KMS-11 (cell line): ENCODE measurements around the gene OTOS.

Experiments
- H2AFZ ChIP-seq: fragments of 200-600 bp; sonication (generic); 2 replicates; pipeline ENCODE4 v1.6.1; 2016; ENCODE audit warnings: antibody characterized with exemption, mixed run types, low read depth
- H3K27ac ChIP-seq: fragments of 200-600 bp; sonication (generic); 2 replicates; pipeline ENCODE4 v1.6.1; 2016; ENCODE audit warnings: mild to moderate bottlenecking, mixed run types
- H3K27me3 ChIP-seq: fragments of 200-600 bp; sonication (generic); 2 replicates; pipeline ENCODE4 v1.6.1; 2017; ENCODE audit warnings: mild to moderate bottlenecking, low read depth, mixed run types, moderate library complexity; ENCODE audit not compliant: insufficient read depth
- H3K36me3 ChIP-seq: fragments of 200-600 bp; sonication (generic); 2 replicates; pipeline ENCODE4 v1.6.1; 2017; ENCODE audit warnings: mild to moderate bottlenecking, mixed run types; ENCODE audit not compliant: insufficient read depth
- H3K4me1 ChIP-seq: fragments of 200-600 bp; sonication (generic); 2 replicates; pipeline ENCODE4 v1.6.1; 2016; ENCODE audit warnings: mild to moderate bottlenecking, low read depth, mixed run types; ENCODE audit not compliant: poor library complexity, severe bottlenecking
- H3K4me2 ChIP-seq: fragments of 200-600 bp; sonication (generic); 2 replicates; pipeline ENCODE4 v1.7.0; 2016; ENCODE audit warnings: mild to moderate bottlenecking, mixed run types
- H3K4me3 ChIP-seq: fragments of 200-600 bp; sonication (generic); IDR thresholded peaks from 2 replicates; pipeline ENCODE4 v1.6.1; 2017; ENCODE audit warnings: low read depth, low read length, mixed read lengths; ENCODE audit not compliant: insufficient read depth
- H3K79me2 ChIP-seq: fragments of 200-600 bp; sonication (generic); 2 replicates; pipeline ENCODE4 v1.6.1; 2016; ENCODE audit warnings: low read depth, mixed run types; ENCODE audit not compliant: insufficient read depth
- H3K9ac ChIP-seq: fragments of 200-600 bp; sonication (generic); 2 replicates; pipeline ENCODE4 v1.6.1; 2016; ENCODE audit warnings: mild to moderate bottlenecking, mixed run types
- H4K20me1 ChIP-seq: fragments of 200-600 bp; sonication (generic); 2 replicates; pipeline ENCODE4 v1.6.1; 2016; ENCODE audit warnings: mild to moderate bottlenecking, mixed run types; ENCODE audit not compliant: insufficient read depth
- TF ChIP-seq, protein P1 (sequence below): fragments of 200-600 bp; sonication (generic); conservative IDR thresholded peaks from 2 replicates; pipeline ENCODE4 v1.6.1; 2017; ENCODE audit warnings: low read depth, mild to moderate bottlenecking, antibody characterized with exemption, low read length, moderate library complexity, mixed read lengths

OTOS gene

GRCh38 chr2:240162032-240162431 lies 21.6 kb upstream of the OTOS start:
- H3K4me1 ChIP-seq: no peaks in the 10 kb centered on the region
- no peak overlapping the region for H3K4me3 ChIP-seq
- no peaks in the 10 kb centered on the region; the same call in 1 of the 2 replicates for H3K27me3 ChIP-seq
- H3K79me2 ChIP-seq: no peaks in the 10 kb centered on the region
- H3K4me2 ChIP-seq: no peak overlapping the region
- TF ChIP-seq, protein P1, sequence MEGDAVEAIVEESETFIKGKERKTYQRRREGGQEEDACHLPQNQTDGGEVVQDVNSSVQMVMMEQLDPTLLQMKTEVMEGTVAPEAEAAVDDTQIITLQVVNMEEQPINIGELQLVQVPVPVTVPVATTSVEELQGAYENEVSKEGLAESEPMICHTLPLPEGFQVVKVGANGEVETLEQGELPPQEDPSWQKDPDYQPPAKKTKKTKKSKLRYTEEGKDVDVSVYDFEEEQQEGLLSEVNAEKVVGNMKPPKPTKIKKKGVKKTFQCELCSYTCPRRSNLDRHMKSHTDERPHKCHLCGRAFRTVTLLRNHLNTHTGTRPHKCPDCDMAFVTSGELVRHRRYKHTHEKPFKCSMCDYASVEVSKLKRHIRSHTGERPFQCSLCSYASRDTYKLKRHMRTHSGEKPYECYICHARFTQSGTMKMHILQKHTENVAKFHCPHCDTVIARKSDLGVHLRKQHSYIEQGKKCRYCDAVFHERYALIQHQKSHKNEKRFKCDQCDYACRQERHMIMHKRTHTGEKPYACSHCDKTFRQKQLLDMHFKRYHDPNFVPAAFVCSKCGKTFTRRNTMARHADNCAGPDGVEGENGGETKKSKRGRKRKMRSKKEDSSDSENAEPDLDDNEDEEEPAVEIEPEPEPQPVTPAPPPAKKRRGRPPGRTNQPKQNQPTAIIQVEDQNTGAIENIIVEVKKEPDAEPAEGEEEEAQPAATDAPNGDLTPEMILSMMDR: no peak
- H2AFZ ChIP-seq: no peak overlapping the region
- H4K20me1 ChIP-seq: no peaks in the 10 kb centered on the region
- H3K36me3 ChIP-seq: no peaks in the 10 kb centered on the region
- no peak overlapping the region for H3K9ac ChIP-seq
- H3K27ac ChIP-seq: no peak overlapping the region

DNA sequence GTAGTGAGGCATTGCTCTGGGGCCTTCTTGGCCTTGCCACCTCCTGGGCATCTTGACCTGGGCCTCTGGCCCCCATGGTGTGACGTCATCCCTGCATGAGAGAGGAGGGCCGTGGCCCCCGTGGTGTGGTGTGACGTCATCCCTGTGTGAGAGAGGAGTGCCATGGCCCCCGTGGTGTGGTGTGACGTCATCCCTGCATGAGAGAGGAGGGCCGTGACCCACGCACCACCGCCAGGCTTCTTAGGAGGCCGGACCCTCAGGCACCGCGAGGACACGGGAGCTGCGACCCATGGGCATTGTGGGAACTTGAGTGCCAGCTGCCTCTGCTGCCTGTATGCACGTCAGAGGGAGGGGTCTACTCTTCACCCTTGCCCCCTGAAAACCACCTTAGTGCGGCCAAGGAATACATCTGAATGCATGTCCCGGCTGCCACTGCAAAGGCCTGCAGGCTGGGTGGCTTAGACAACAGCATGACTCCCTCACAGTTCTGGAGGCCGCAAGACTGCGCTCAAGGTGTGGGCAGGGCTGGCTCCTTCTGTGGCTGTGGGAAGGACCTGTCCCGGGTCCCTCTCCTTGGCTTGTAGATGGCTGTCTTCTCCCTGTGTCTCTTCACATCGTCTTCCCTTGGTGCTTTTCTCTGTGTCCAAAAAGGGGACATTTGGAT lies 20.8 kb upstream of the OTOS start:
- Histone ChIP-seq H3K79me2 (no peaks in the 10 kb centered on the region), H4K20me1 (no peaks in the 10 kb centered on the region), H3K4me1 (no peaks in the 10 kb centered on the region), H3K9ac (no peak overlapping the region), H3K27ac (no peak overlapping the region), H3K36me3 (no peaks in the 10 kb centered on the region), H3K4me3 (no peak overlapping the region), H3K4me2 (no peak overlapping the region), H2AFZ (no peak overlapping the region), H3K27me3 (no peaks in the 10 kb centered on the region; the same call in 1 of the 2 replicates)
- TF ChIP-seq, protein P1: no peak

- Histone ChIP-seq H3K36me3 (no peaks in the 10 kb centered on the region), H3K27ac (no peak overlapping the region), H2AFZ (no peak overlapping the region), H3K4me1 (no peaks in the 10 kb centered on the region), H3K4me3 (no peak overlapping the region), H4K20me1 (no peaks in the 10 kb centered on the region), H3K79me2 (no peaks in the 10 kb centered on the region), H3K9ac (no peak overlapping the region), H3K27me3 (peaks cover 4% of the 10 kb centered on the region; the same call in 1 of the 2 replicates), H3K4me2 (no peak overlapping the region)
- TF ChIP-seq, protein P1: no peak
Measured at GRCh38 chr2:240160291-240161086, 20.0 kb upstream of the OTOS start.

DNA sequence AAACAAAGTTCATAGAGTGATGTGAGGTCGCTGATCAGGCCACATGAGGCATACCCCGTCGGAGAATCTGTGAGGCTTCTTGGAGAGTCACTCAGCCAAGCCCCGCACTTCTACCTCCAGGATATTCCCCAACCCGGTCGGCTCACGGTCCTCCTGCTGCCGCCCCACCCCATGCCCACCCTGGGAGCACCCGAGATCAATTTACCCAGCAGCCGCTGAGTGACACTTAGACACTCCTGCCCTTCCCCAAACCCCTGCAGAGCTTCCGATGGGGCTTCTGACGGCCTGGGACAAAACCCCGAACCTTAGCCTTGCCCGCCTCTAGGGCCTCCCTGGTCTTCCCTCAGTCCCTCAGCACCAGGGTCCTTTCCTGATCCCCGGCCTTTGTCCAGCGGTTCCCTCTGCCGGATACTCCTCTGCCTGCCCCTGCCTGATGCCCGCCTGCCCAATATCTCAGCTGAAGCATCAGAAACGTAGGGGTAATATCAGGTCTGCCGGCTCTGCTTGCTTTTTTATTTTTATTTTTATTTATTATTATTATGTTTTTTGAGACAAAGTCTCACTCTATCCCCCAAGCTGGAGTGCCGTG lies 18.9 kb upstream of the OTOS start:
- Histone ChIP-seq H4K20me1 (no peaks in the 10 kb centered on the region), H2AFZ (no peak overlapping the region), H3K4me2 (no peak overlapping the region), H3K36me3 (no peaks in the 10 kb centered on the region), H3K79me2 (no peaks in the 10 kb centered on the region), H3K27ac (no peak overlapping the region), H3K4me3 (no peak overlapping the region), H3K27me3 (peaks cover 4% of the 10 kb centered on the region; the same call in 1 of the 2 replicates), H3K9ac (no peak overlapping the region), H3K4me1 (no peaks in the 10 kb centered on the region)
- TF ChIP-seq, protein P1: no peak
